ENCODE data around the gene ATP2A1. TPM values are rescaled to one million over a fixed set of nuclear protein-coding genes. Genes with fewer than 3 reads are reported as not detected.

The ATP2A1 gene
- total and polyA plus RNA-seq, 2 donors (not counting 3 experiments of a cell fraction or from before 2014, with no cell fraction given): 1.2 to 2.5 TPM

DNA sequence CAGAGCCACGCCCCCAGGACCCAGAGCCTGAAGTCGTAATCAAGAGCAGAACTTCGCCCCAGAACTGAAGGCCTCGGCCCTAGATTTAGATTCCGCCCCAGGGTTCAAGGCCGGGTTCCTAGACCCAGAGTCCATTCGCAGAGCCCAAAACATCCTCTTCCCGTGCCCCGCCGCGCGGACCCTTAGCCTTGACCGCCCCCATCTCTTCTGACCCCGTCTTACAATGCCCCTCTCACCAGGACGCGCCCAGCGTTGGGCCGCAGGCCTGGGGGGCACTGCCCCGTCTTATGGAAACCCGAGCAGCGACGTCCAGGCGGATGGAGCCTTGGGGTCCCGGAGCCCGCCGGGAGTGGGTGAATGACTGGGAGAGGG lies 58.5 kb downstream of the ATP2A1 start:
- FAIRE-seq: no peak
- Histone ChIP-seq H3K4me3 (replicated peaks in 1 of 3; ENCODE audit: insufficient read depth in 1 of 3, low read depth in 1 of 3, low read length in 3 of 3) (no peak overlapping the region), H4K20me1 (replicated peaks; ENCODE audit: control insufficient read depth, extremely low read depth, insufficient read depth, low read length) (no peaks in the 10 kb centered on the region), H3K79me2 (ENCODE audit: control insufficient read depth, insufficient read depth, low read length) (no peaks in the 10 kb centered on the region), H3K27ac (ENCODE audit: insufficient read depth, low read depth, low read length) (no peak overlapping the region), H3K36me3 (ENCODE audit: control insufficient read depth in 2 of 2, extremely low read depth in 1 of 2, insufficient read depth in 2 of 2, low read length in 2 of 2) (no peaks in the 10 kb centered on the region), H3K4me1 (ENCODE audit: control insufficient read depth, extremely low read depth, insufficient read depth, low read length) (no peaks in the 10 kb centered on the region), H3K9me1 (replicated peaks; ENCODE audit: control insufficient read depth, extremely low read depth, insufficient read depth, low read length) (no peaks in the 10 kb centered on the region), H2AFZ (ENCODE audit: low read depth, low read length) (no peak overlapping the region), H3K27me3 (ENCODE audit: control insufficient read depth in 2 of 2, insufficient read depth in 2 of 2, low read length in 2 of 2) (no peaks in the 10 kb centered on the region), H3K9me3 (replicated peaks; ENCODE audit: control insufficient read depth, insufficient read depth, low read length) (no peaks in the 10 kb centered on the region), H3K4me2 (ENCODE audit: insufficient read depth, low read length) (no peak overlapping the region), H3K9ac (replicated peaks; ENCODE audit: extremely low read depth, insufficient read depth, low read length) (no peak overlapping the region)
- DNase-seq (ENCODE audit: low read depth, low spot score): no peak
- ChIA-PET POLR2A (interaction anchor here (0.5 to 1.1 kb wide), 2 partner anchors 72 to 83 kb away, joined by 3 to 8 read pairs; no protein-coding TSS in a partner anchor), CTCF (interaction anchor here (0.6 to 1.3 kb wide), 6 partner anchors 8 to 37 kb away, joined by 3 to 18 read pairs (median 3); partner anchors contain the start of gene RABEP2)
- intact Hi-C loops (cut with micrococcal nuclease): loop anchor here (1.0 to 2.0 kb wide), 3 partner anchors 9 to 14 kb away; partner anchors contain the start of genes NFATC2IP and RABEP2
- dilution Hi-C loops (cut with MboI; ENCODE audit: extremely low pct_ligation_motif_present, low sequenced_read_pairs): no loop called here
- BruUV-seq (replicated peaks): no TSS peak
- TF ChIP-seq CTCF (IDR thresholded peaks at IDR 0.05; ENCODE audit: extremely low read depth in 1 of 2, insufficient read depth in 1 of 2, low read depth in 1 of 2, low read length in 2 of 2) (no peak), POLR2A (IDR thresholded peaks at IDR 0.05; ENCODE audit: low read depth, low read length) (no peak), EZH2 (IDR thresholded peaks at IDR 0.05; ENCODE audit: borderline replicate concordance, low read depth, low read length, severe bottlenecking) (no peak), MYC (IDR thresholded peaks at IDR 0.05; ENCODE audit: low read depth, low read length) (no peak), JUN (IDR thresholded peaks at IDR 0.05; ENCODE audit: borderline replicate concordance, insufficient read depth, insufficient read length, low read depth) (no peak), GATA2 (IDR thresholded peaks at IDR 0.05; ENCODE audit: insufficient read depth, insufficient read length, low read depth, low read length) (no peak), FOS (IDR thresholded peaks at IDR 0.05; ENCODE audit: borderline replicate concordance, insufficient read depth, low read length) (no peak), MAX (IDR thresholded peaks at IDR 0.05; ENCODE audit: insufficient read depth, insufficient read length) (no peak), POLR2AphosphoS5 (IDR thresholded peaks at IDR 0.05; ENCODE audit: insufficient read depth, low read depth, low read length) (no peak)
